Measurements from ENCODE around the gene ELAVL1.

ELAVL1 gene

DNA sequence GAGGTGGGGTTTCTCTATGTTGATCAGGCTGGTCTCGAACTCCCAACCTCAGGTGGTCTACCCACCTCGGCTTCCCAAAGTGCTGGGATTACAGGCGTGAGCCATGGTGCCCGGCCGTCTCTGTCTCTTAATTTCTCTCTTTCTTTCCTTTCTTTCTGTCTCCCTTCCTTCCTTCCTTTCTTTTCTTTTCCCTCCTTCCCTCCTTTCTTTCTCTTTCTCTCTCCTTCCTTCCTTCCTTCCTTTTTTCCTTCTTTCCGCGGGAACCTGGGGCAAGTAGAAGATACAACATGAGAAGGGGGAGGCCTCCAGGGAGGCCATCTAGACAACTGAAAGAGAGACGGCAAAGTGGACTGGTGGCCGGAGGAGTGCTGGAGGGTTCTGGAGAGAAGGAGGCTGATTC, 15.2 kb upstream of the ELAVL1 start:
- no peak for DNase-seq (ENCODE audit: low spot score)

DNA sequence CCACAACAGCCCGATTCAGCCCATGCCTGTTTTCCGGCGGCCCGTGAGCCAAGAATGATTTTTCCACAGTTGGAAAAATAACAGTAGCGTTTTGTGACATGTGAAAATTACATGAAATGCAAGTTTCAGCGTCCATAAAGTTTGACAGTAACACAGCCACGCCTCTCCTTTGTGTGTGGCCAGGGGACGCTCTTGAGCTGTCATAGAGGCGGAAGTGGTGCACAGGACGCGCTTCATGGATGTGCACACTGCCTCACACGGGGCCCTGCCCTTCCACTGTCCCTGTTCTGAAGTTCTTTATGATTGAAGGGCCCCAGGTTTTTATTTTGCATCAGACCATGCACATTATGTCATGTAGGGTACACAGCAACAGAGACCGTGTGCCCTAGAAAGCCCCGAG, 12.4 kb upstream of the ELAVL1 start:
- DNase-seq (ENCODE audit: low spot score) = peak; percentile 82

DNA sequence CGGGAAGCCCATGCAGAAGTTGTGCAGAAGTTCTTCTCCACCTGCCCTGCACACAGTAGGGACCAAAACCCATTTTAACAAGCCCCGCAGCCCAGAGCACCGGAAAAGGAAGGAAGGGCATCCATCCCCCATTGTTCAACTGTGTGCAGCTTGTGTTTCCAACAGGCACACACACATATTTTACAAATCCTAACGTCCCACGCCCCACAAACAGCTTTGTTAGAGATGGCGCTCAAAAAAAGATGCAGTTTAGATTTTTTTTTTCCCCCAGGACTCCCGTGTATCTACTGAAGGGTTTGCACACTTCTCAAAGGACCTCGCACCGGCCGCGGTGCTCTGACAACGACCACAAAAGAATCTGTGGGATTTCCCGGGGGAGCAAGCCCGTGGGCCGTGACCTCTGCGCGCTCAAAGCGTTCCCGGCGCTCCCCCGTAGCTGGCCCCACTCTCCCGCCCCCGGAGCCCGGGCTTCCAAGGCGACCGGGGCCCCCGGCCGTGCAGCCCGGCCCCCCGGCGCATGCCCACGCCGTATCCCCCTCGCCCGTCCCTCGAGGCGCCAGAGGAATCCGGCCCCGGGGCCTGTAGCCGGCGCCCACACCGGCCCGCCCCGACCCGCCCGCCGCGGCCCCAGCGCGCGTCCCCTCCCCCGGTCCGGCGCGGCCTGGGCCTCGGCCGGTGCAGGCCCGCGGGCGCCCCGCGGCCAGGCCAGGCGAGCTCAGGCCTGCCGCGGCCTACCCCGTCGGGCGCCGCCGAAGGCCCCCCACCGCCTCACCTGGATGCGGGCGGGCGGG, 523 bp downstream of the ELAVL1 start:
- DNase-seq (ENCODE audit: low spot score) = peak; percentile 44

DNA sequence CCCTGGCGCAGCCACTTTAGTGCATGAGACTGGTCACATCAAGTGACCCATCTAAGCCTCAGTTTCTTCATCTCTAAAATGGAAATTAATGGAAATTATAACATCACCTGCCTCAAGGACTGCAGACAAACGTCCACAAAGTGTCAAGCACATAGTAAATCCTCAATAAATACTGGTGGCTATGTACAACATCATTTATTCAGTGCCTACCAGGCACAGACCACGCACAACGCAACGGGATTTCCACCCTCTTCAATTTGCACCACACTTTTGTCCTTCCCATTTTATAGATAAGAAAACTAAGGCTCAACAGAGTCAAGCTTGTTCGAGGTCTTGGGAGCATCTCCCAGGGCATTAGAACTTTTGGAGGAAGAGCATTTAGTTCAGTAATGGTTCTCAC, 1.4 kb downstream of the ELAVL1 start:
- no peak for DNase-seq (ENCODE audit: low spot score)

DNA sequence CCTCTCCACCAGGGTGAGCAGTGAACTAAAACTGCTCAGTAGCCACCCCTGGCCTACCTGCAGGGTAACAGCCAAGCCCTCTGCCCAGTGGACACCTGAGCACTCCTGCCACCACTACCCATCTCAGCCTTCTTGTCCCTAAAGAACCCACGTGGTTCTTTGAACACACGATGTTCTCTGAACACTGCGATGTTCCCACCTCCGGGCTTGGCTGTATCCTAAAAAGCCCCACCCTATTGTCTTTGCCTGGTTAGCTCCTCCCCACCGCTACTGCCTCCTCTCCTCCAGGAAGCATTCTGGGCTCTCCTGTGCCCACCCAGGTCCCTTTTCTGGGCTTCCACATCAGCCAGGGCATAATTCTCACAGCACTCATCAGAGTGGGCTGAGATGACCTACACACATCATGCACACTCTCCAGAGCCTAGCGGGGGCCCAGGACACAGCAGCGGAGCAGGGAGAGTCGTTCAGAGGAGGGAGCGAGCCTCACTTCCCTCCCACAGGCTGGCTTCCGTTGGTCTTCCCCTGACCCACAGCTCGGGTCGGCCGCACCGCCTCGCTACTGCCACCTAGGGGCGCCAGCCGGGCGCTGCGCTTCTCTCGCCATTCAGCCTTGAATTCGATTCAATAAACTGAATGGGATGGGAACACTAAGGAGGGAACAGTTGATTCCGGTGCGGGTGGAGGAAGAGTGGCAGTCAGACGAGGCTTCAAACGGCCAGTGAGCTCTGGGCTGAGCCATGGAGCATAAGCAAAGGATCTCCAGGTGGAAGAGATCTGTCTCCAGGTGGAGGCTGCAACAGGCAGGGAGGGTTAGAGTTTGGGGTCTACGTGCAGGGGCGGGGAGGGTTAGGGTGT, 3.2 kb downstream of the ELAVL1 start:
- DNase-seq (ENCODE audit: low spot score) = peak; percentile 81

DNA sequence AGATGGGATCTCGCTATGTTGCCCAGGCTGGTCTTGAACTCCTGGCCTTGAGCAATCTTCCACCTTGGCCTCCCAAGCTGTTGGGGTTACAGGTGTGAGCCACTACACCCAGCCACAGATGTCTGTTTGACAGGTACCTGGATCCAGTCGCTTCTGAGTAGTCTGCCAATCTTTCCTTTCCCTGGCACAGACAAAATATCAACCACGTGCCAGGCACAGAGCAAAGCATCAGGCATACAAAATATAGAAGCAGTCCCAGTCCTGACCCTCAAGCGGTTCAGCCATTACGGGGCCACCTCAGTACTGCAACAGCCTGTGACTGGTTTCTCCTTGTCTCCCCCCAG, 3.8 kb downstream of the ELAVL1 start:
- no peak for DNase-seq (ENCODE audit: low spot score)

DNA sequence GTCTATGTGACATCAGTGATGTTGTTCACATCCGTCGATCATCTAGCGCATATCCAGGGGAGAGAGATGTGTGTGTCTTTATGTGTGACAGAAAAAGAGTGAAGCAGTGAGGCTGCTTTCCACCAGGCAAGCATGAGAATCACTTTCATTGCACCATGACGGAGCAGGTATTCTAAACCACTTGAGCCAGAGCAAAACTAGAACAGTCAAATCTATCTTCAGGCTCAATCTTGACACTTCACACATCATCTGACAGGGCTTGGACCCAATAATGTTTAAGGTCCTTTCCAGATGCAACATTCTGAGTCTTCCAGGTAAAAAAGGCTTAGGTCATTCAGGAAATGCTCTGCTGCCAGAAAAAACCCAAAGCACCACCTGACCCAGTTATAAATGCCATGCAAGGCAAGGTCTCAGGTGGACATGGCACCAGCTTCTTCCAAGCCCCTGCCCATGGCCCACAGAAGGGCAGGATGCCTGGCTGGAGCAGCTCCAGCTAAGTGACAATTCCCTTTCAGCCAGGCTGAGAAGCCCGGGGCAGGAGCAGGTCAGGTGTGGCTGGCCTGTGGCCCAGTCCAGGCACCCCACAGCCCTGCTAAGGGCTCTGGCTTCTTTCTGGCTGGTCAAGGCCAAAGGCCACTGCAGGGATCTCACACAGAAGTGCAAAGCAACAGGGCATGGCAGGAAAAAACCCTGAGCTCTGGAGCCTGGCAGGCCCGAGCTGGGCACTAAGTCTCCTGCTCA, 5.0 kb downstream of the ELAVL1 start:
- DNase-seq (ENCODE audit: low spot score) = no peak

DNA sequence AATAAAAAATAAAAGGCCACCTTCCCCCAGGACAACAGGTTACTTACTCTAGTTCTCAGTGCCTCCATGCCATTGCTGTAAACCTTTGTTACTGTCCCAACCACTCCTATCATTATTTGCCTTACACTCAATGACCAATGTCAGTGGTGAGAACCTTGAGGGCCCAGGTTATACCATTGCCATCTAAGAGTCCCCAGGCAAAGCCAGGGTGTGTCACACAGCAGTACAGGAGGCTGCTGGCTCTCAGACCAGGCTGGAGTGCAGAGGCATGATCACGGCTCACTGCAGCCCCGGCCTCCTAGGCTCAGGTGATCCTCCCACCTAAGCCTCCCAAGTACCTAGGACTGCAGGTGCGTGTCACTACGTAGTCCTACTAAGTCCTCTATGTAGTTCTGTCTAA, 6.1 kb downstream of the ELAVL1 start:
- no peak for DNase-seq (ENCODE audit: low spot score)

DNA sequence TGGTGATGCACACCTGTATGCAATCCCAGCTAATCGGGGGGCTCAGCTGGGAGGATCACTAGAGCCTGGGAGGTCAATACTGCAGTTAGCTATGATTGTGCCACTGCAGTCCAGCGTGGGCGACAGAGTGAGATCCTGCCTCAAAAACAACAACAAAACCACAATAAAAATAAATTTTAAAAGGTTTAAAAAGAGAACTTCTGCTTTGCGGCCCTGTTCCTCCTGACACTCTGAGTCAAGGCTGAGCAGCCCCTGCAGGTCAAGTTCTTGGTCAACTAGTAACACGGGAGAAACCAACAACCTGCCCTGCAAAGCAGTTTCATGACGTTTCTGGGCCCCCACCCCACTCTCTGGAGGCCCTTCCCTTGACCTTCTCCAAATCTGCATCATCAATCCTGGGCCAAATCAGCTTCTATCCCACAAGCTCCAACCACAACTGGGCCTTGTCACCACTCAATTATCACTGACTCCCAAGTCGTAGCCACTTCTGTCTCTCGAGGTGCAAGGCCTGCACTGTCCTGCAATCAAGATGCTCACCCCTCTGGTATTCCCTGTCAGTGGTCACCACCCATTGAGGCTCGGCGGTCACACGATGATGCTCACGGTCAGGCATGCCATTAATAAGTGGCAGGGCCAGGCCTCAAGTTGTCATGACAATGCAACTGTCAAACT, 7.5 kb downstream of the ELAVL1 start:
- DNase-seq (ENCODE audit: low spot score) = no peak

DNA sequence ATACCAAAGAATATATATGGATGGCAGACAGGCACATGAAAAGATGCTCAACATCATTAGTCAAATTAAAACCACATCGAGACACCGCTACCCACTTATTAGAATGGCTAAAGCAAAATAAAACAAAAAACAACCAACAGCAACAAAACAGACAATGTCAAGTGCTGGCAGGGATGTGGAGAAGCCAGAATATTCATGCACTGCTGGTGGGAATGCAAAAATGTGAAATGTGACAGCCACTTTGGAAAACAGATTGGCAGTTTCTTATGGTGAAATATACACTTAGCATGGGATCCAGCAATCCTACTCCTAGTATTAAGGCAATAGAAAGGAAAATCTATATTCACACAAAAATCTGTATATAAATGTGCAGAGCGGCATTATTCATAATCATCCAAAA, 8.6 kb downstream of the ELAVL1 start:
- no peak for DNase-seq (ENCODE audit: low spot score)

DNA sequence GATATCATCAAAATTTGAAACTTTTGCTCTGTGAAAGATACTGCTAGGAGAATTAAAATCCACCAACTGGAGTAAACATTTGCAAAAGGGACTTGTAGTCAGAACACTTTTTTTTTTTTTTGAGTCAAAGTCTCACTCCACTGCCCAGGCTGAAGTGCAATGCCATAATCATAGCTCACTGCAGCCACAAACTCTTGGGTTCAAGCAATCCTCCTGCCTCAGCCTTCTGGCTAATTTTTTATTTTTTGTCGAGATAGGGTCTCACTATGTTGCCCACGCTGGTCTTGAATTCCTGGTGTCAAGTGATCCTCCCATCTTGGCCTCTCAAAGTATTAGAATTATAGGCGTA, 9.7 kb downstream of the ELAVL1 start:
- DNase-seq (ENCODE audit: low spot score) = no peak

DNA sequence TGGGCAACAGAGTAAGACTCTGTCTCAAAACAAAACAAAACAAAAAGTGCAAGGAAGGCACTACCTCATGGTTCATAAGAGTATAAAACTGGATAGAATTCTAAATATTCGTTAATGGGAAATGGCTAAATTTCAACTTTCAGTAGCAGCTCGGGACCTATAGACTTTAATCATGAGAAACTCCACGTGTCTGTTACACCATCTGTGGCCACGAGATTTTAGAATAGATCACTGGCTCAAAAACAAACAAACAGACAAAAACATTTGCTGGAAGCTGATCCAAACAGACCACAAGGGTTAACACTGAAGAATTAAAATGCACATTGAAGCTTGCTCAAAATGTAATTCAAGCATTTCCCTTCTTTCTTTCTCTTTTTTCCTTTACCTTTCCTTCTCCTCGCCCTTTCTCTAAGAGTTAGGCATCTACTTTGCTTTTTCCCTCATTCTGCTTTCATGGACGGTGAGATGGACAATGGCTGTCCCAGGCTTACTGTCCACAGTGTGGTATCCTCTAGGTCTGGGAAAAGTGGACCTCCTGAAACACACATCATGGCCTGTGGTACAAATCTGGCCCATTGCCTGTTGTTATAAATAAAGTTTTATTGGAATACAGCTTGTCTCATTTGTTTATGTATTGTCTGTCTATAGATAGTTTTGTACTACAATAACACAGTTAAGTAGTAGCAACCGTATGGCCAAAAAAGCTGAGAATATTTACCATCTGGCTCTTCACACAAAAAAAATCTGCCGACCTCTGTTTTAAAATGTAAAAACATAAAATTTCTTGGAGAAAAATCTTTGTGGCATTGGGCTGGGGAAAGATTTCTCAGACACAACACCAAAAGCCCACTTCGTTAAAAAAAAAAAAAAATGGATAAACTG, 10.3 kb downstream of the ELAVL1 start:
- DNase-seq (ENCODE audit: low spot score) = no peak

DNA sequence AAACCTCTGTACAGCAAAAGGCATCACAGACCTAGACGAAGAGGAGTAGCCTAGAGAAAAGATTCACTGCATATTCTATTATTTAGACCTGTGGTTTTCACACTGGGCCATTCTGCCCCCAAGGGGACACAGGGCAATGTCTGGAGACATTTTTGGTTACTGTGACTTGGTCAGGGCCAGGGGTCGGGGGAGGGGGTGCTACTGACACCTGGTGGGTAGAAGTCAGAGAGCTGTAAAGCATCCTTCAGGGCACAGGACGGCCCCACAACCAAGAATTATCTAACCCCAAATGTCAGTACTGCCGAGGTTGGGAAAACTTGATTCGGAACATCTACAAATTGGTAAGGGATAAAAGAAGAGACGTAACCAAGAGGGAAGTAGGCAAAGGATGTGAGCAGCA, 11.3 kb downstream of the ELAVL1 start:
- peak; percentile 47 for DNase-seq (ENCODE audit: low spot score)

DNA sequence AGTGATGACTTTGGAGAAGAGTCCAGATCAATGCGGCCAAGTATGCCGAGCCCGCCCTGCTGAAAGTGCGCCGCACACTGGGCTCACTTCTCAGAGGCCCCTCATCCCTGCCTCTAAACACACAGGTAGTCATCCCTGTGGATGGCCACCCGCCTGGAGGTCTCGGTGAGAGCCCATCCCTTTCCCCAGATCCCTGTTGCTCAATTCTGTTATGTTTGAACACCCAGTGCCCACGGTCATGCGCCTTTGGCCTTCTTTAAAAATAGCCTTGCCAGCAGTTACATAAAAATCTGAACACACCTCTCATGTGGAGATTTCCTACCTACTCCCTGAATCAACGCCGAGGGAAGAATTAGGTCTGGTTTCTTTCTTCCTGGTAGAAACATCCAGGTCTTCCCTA, 11.9 kb downstream of the ELAVL1 start:
- no peak for DNase-seq (ENCODE audit: low spot score)

DNA sequence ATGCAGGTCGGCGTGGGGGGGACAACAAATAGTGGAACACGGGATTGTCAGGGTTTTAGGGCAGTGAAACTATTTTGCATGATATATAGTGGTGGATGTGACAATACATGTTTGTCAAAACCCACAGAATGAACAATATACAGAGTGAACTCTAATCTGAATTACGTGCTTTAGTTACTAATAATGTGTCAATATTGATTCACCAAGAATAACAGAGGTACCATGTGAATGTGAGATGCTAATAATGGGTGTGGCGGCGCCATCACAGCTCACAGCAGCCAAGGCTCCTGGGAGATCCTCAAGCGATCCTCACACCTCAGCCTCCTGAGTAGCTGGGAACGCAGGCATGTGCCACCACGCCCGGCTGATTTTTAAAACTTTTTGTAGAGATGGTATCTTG, 12.9 kb downstream of the ELAVL1 start:
- no peak for DNase-seq (ENCODE audit: low spot score)

DNA sequence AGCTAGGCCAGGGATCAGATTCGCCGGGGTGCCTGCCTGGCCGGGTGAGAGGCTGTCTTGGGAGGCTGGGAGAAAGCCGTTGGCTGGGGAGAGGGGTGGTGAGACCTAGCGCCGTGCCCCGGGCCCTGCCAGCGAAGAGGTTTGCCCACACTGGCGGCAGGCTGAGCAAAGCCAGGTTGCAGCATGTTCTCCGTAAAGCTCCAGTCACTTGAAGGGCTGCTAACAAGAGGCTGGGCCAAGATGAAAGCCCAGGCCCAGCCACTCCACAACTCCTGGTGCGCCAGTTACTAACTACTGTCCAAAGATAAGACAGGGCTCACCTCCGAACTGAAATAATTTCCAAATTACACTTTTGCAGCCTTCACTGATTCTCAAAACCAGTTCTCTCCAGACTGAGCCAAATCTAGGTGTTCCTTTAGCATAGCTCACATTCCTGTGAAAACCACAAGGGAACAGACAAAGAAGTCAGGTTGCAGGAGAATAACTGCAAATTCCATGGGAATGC, 16.3 kb downstream of the ELAVL1 start:
- no peak for DNase-seq (ENCODE audit: low spot score)

DNA sequence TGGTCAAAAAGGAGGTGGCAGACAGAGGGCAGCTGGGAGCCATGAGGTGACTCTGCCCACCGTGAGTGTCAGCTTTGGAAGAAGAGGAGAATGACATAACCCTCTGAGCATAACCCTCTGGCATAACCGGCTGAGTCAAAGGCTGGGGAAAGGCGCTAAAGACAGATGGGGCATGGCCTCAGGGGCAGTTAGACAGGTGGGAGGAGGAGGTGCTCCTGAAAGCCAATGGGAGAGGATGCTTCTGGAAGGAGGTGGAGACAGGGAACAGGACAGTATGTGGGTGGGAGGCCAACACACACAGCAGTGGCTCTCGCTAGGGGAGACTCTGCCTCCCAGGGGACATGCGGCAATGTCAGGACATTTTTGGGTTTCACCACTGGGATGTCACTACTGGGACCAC, 17.1 kb downstream of the ELAVL1 start:
- DNase-seq (ENCODE audit: low spot score) = no peak

DNA sequence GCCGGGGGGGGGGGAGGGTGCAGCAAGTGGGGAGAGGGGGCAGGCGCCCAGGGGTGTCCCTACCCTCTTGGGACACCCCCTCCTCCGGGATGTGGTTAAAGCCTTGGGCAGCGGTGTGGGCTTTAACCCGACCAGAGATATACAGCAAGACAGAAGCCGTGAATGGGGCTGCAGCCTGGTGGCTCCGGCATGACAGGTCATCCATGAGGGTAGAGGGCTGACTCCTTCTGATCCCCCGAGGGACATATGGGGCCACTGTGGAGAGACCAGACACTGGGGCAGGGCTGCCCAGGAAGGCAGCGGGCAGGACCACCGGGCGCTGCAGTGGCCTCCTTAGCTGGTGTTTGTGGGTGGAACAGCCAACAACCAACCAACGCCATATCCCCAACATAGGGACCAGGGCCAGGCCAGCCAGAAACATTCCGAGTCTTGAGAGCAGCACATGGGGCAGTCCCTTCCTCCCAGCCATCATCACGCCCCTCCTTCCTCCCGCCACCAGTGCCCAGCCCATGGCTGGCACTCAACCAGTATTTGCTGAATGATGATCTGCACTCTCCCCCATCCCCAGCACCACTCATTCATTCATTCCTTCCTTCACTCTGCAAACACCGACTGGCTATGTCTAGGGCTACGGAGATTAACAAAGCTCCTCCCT, 18.2 kb downstream of the ELAVL1 start:
- no peak for DNase-seq (ENCODE audit: low spot score)

DNA sequence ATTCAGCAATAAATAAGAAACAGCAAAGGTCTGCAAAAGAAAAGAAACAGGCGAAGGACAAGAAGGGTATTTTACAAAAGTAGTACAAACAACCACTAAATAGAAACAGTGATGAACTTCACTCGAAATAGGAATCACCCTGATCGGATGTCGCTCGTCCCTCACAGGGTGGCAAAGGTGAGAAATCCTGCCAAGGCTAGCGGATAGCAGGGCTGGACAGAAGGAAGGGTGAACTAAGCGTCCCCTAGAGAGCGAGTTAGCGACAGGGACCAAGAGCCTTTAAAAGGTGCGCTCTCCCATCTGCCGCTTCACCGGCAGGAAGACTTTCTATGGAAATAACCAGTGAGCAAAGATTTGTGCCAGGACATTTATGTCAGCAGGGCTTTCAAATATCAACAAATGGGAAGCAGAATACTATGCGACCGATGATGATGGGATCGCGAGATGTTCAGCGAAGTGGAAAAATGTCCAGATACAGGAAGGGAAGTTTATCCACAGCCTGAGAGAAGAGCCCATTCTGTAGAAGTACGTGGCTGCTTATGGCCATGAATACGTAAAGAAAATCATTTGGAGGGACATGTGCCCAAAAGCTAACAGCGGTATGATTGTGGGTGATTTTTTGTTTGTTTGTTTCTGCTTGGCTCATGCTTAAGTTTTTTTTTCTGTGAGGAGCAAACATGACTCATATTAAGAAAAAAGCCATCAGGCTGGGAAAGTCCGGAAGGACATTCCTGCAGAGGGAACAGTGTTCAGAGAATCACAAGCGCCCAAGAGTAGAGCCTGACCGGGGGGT, 18.9 kb downstream of the ELAVL1 start:
- DNase-seq (ENCODE audit: low spot score) = no peak

DNA sequence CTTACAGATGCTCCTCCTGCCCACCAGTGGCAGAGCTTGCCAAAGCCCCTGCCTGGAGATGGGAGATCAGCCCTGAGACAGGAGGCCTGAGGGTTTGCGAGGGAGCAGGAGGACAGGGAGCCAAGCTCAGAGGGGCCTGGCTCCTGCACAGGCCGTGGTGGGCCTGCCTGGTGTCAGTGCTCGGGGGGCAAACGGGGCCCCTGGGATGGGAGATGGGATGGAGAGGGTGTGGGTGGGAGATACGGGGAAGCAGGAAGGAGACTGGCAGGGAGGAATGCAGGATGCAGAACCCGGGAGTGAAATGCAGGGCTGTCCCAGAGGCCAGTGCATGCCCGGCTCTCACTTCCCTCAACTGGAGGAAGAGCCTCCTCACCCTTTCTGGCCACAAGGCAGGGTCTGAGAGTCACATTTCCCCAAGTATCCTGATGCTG, 19.9 kb downstream of the ELAVL1 start:
- no peak for DNase-seq (ENCODE audit: low spot score)
